Upper lobe of left lung (tissue), 6 donors: ENCODE measurements around the gene PGM1. TPM values are rescaled to one million over a fixed set of nuclear protein-coding genes. Genes with fewer than 3 reads are reported as not detected.
A peak's percentile ranks its signal among the peaks of the same experiment; 100 is the strongest.

ENCODE experiments used
- ATAC-seq, 2 donors: fragments of 200-7000 bp; cut with Tn5 transposase; one replicate each; pipeline ENCODE4 v1.9.1; 2022; ENCODE audit warnings: mild to moderate bottlenecking in 2 of 2, moderate library complexity in 2 of 2; ENCODE audit not compliant: low FRiP score in 2 of 2
- DNase-seq, 2 donors: peaks; one replicate each; pipeline ENCODE4 v3.0.0-alpha.2; 2019 to 2020
- H3K27ac ChIP-seq, 4 donors: fragments of 200-600 bp; sonication (generic); one replicate each; pipeline ENCODE4 v1.5.1; 2016 to 2019
- H3K27me3 ChIP-seq, 4 donors: fragments of 200-600 bp; sonication (generic); one replicate each; pipeline ENCODE4 v1.5.1; 2017 to 2019
- H3K36me3 ChIP-seq, 4 donors: fragments of 200-600 bp; sonication (generic); one replicate each; pipeline ENCODE4 v1.5.1; 2016 to 2019
- H3K4me1 ChIP-seq, 4 donors: fragments of 200-600 bp; sonication (generic); one replicate each; pipeline ENCODE4 v1.5.1; 2018 to 2019
- H3K4me3 ChIP-seq, 4 donors: fragments of 200-600 bp; sonication (generic); one replicate each; pipeline ENCODE4 v1.5.1; 2017 to 2019; ENCODE audit warnings: mild to moderate bottlenecking in 2 of 4, moderate library complexity in 1 of 4
- H3K9me3 ChIP-seq, 4 donors: fragments of 200-600 bp; sonication (generic); one replicate each; pipeline ENCODE4 v1.5.1; 2018 to 2019
- CTCF ChIP-seq, 6 experiments: fragments of 450-650 bp in 4 of 6; fragments of 200-600 bp in 2 of 6; sonication (generic) in 2 of 6; IDR thresholded peaks; one replicate each; pipeline ENCODE4 v1.5.1; 2016 to 2019; ENCODE audit warnings: antibody characterized with exemption in 6 of 6
- EP300 ChIP-seq, 4 donors: sonication (generic); formaldehyde crosslinking; IDR thresholded peaks; one replicate each; pipeline ENCODE4 v1.5.1; 2017; ENCODE audit warnings: antibody characterized with exemption in 4 of 4, control low read depth in 2 of 4
- POLR2A ChIP-seq, 4 donors: fragments of 450-650 bp; IDR thresholded peaks; one replicate each; pipeline ENCODE4 v1.5.1; 2016 to 2017; ENCODE audit warnings: antibody characterized with exemption in 4 of 4, mild to moderate bottlenecking in 2 of 4
- POLR2AphosphoS5 ChIP-seq, 2 donors: sonication (generic); formaldehyde crosslinking; IDR thresholded peaks; one replicate each; pipeline ENCODE4 v1.5.1; 2017; ENCODE audit warnings: antibody characterized with exemption in 2 of 2
- WGBS, 2 donors: methylation state at CpG; one replicate each; pipeline ENCODE4 v1.1.5; 2017 to 2018; 5-methylcytosine and 5-hydroxymethylcytosine counted together
- total RNA-seq, 6 donors: library from RNA; depleted of rRNA in 4 of 6; stranded (reverse); fragments of >200 nt in 4 of 6; gene quantifications; one replicate each; pipeline versions ENCODE4 v1.1.0 to v1.2.1, GENCODE V29; 2016 to 2021
- donor health status: DM: no; HTN: no; CAD: no; lungs with moderate emphysema.
- donor health status: DM: no; HTN: yes; CAD: no; lungs with severe emphysema.

Gene PGM1
- total RNA-seq, 6 donors from 2014 or later: 25.1 to 101 (median 61.3) TPM

GRCh38 chr1:63624911-63625310 lies 31.7 kb downstream of the PGM1 start:
- WGBS, 2 donors: 59 to 75% methylated on average over 1 of the region's 1 CpG
- DNase-seq: no peak
- H3K27me3 ChIP-seq: no peaks in the 10 kb centered on the region
- ATAC-seq: peak in 1 of 2 donors; percentile 45
- peaks cover 0 to 5% (median 2%) of the 10 kb centered on the region in 4 donors for H3K36me3 ChIP-seq
- H3K4me1 ChIP-seq: peaks cover 2 to 20% (median 7%) of the 10 kb centered on the region in 4 donors
- no peaks in the 10 kb centered on the region for H3K9me3 ChIP-seq
- TF ChIP-seq POLR2A (IDR thresholded peaks at IDR 0.05): no peak
- TF ChIP-seq CTCF (IDR thresholded peaks at IDR 0.05): peak in 2 of 6 experiments; percentile 16 to 40
- no peak for TF ChIP-seq EP300 (IDR thresholded peaks at IDR 0.05)
- no peak for TF ChIP-seq POLR2AphosphoS5 (IDR thresholded peaks at IDR 0.05)
- H3K27ac ChIP-seq: no peak overlapping the region
- no peak overlapping the region for H3K4me3 ChIP-seq

- Histone ChIP-seq H3K36me3 (peaks cover 0 to 17% (median 4%) of the 10 kb centered on the region in 4 donors), H3K27ac (no peak overlapping the region), H3K4me3 (no peak overlapping the region), H3K27me3 (no peaks in the 10 kb centered on the region), H3K9me3 (no peaks in the 10 kb centered on the region), H3K4me1 (peaks cover 2 to 20% (median 6%) of the 10 kb centered on the region in 4 donors)
- 67 to 85% methylated on average over 2 of the region's 2 CpGs for WGBS, 2 donors
- peak in 1 of 2 donors; percentile 67 for ATAC-seq
- TF ChIP-seq CTCF (IDR thresholded peaks at IDR 0.05): no peak
- no peak for TF ChIP-seq POLR2AphosphoS5 (IDR thresholded peaks at IDR 0.05)
- no peak for DNase-seq
These were observed 33.0 kb downstream of the PGM1 start for GRCh38 chr1:63626222-63626621.

GRCh38 chr1:63628607-63629006 lies 35.4 kb downstream of the PGM1 start:
- WGBS, 2 donors: 92 to 95% methylated on average over 1 of the region's 1 CpG
- TF ChIP-seq EP300 (IDR thresholded peaks at IDR 0.05) (no peak), POLR2AphosphoS5 (IDR thresholded peaks at IDR 0.05) (no peak), CTCF (IDR thresholded peaks at IDR 0.05) (no peak), POLR2A (IDR thresholded peaks at IDR 0.05) (no peak)
- ATAC-seq: no peak

DNA sequence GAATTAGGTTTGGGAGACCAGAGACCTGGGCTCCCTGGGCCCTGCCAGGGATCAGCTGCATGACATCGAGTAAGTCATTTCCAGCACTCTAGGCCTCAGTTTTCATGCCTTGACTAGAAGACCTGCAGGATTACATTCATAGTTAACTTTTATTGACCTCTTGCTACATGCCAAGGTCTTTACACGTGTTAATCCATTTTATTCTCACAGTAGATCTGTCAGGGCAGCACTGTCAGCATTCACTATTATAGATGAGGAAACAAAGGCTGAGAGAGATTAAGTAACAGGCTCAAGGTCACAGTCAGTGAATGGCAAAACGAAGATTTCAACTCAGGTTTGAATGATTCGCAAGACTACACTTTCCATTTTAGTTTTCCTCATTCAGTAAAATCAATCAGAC lies 37.0 kb downstream of the PGM1 start:
- peaks cover 0 to 34% (median 20%) of the 10 kb centered on the region in 4 donors for H3K36me3 ChIP-seq
- H3K4me1 ChIP-seq: peaks cover 0 to 8% (median 4%) of the 10 kb centered on the region in 4 donors
- no peak for ATAC-seq
- no peak overlapping the region for H3K27ac ChIP-seq
- TF ChIP-seq CTCF (IDR thresholded peaks at IDR 0.05): no peak
- TF ChIP-seq POLR2AphosphoS5 (IDR thresholded peaks at IDR 0.05): no peak
- TF ChIP-seq POLR2A (IDR thresholded peaks at IDR 0.05): no peak
- no peak for TF ChIP-seq EP300 (IDR thresholded peaks at IDR 0.05)
- no peak overlapping the region for H3K4me3 ChIP-seq
- H3K9me3 ChIP-seq: no peaks in the 10 kb centered on the region
- WGBS, 2 donors: 81 to 82% methylated on average over 4 of the region's 4 CpGs
- H3K27me3 ChIP-seq: no peaks in the 10 kb centered on the region
- no peak for DNase-seq

More at GRCh38 chr1:63628607-63629006, 35.4 kb downstream of the PGM1 start:
- peaks cover 0 to 30% (median 16%) of the 10 kb centered on the region in 4 donors for H3K36me3 ChIP-seq
- H3K4me1 ChIP-seq: peaks cover 0 to 13% (median 4%) of the 10 kb centered on the region in 4 donors
- no peak overlapping the region for H3K4me3 ChIP-seq
- H3K9me3 ChIP-seq: no peaks in the 10 kb centered on the region
- no peaks in the 10 kb centered on the region for H3K27me3 ChIP-seq
- no peak for DNase-seq
- H3K27ac ChIP-seq: no peak overlapping the region

DNA sequence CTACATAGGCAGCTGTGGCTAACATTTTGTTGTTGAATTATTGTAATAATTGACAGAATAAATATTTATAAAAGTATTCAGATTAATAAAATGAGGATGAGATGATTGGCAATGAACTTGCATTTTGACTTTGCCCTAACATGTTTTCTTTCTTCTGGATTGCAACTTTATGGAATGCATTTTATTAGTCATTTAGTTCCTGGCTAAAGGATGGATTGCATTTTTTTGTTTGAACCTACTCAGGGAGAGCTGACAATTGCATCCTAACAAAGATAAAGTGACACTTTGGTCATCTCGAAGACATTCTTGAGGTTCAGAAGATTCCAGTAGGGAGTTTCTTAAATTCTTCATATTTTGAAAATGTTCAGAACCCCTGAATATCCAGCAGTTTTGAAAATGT lies 37.5 kb downstream of the PGM1 start:
- H3K4me3 ChIP-seq: no peak overlapping the region
- ATAC-seq (no peak), DNase-seq (no peak)
- TF ChIP-seq POLR2A (IDR thresholded peaks at IDR 0.05) (no peak), EP300 (IDR thresholded peaks at IDR 0.05) (no peak), POLR2AphosphoS5 (IDR thresholded peaks at IDR 0.05) (no peak), CTCF (IDR thresholded peaks at IDR 0.05) (no peak)
- H3K9me3 ChIP-seq: no peaks in the 10 kb centered on the region
- no peak overlapping the region for H3K27ac ChIP-seq
- H3K36me3 ChIP-seq: peaks cover 0 to 34% (median 20%) of the 10 kb centered on the region in 4 donors
- H3K4me1 ChIP-seq: peaks cover 0 to 6% (median 4%) of the 10 kb centered on the region in 4 donors
- WGBS, 2 donors: 71 to 85% methylated on average over 1 of the region's 1 CpG
- no peaks in the 10 kb centered on the region for H3K27me3 ChIP-seq
